ENCODE results near the gene GCNT2. TPM values are rescaled to one million over a fixed set of nuclear protein-coding genes. Genes with fewer than 3 reads are reported as not detected.
A peak's percentile ranks its signal among the peaks of the same experiment; 100 is the strongest.

The GCNT2 gene
- total RNA-seq, 1 experiment from 2014 or later = 0.63 TPM

GRCh38 chr6:10626154-10626741 is 105.1 kb downstream of the GCNT2 start:
- H3K4me3 Mint-ChIP-seq (ENCODE audit: unreplicated experiment) = no peak overlapping the region
- no peaks in the 10 kb centered on the region for H3K27me3 Mint-ChIP-seq (ENCODE audit: insufficient read depth, unreplicated experiment)
- H3K9me3 Mint-ChIP-seq (ENCODE audit: unreplicated experiment) = no peaks in the 10 kb centered on the region
- DNase-seq (ENCODE audit: unreplicated experiment) = no peak
- H3K36me3 Mint-ChIP-seq (ENCODE audit: insufficient read depth, unreplicated experiment) = no peaks in the 10 kb centered on the region
- intact Hi-C loops (cut with micrococcal nuclease) = no loop called here
- no peak overlapping the region for H3K27ac Mint-ChIP-seq (ENCODE audit: low read depth, unreplicated experiment)
- no peak for TF ChIP-seq CTCF (IDR thresholded peaks at IDR 0.05; ENCODE audit: unreplicated experiment)
- H3K4me1 Mint-ChIP-seq (ENCODE audit: insufficient read depth, unreplicated experiment) = no peaks in the 10 kb centered on the region
- ChIA-PET POLR2A (no interaction called here), CTCF (interaction anchor here (0.5 kb wide), 1 partner anchor 218 kb away, joined by 3 read pairs; no protein-coding TSS in a partner anchor)
- BruUV-seq (replicated peaks) = no TSS peak

GRCh38 chr6:10627800-10628199 is 106.6 kb downstream of the GCNT2 start:
- Mint-ChIP-seq H3K9me3 (ENCODE audit: unreplicated experiment) (no peaks in the 10 kb centered on the region), H3K27ac (ENCODE audit: low read depth, unreplicated experiment) (no peak overlapping the region), H3K4me1 (ENCODE audit: insufficient read depth, unreplicated experiment) (peaks cover under 1% of the 10 kb centered on the region), H3K36me3 (ENCODE audit: insufficient read depth, unreplicated experiment) (peaks cover 5% of the 10 kb centered on the region), H3K27me3 (ENCODE audit: insufficient read depth, unreplicated experiment) (no peaks in the 10 kb centered on the region), H3K4me3 (ENCODE audit: unreplicated experiment) (no peak overlapping the region)
- CTCF ChIA-PET = no interaction called here
- intact Hi-C loops (cut with micrococcal nuclease) = no loop called here
- no peak for DNase-seq (ENCODE audit: unreplicated experiment)
- no peak for TF ChIP-seq CTCF (IDR thresholded peaks at IDR 0.05; ENCODE audit: unreplicated experiment)
- no TSS peak for BruUV-seq (replicated peaks)
- POLR2A ChIA-PET = no interaction called here

GRCh38 chr6:10630178-10630577 is 109.0 kb downstream of the GCNT2 start:
- no peak for DNase-seq (ENCODE audit: unreplicated experiment)
- Mint-ChIP-seq H3K4me1 (ENCODE audit: insufficient read depth, unreplicated experiment) (peaks cover 9% of the 10 kb centered on the region), H3K4me3 (ENCODE audit: unreplicated experiment) (no peak overlapping the region), H3K27me3 (ENCODE audit: insufficient read depth, unreplicated experiment) (no peaks in the 10 kb centered on the region), H3K27ac (ENCODE audit: low read depth, unreplicated experiment) (no peak overlapping the region), H3K9me3 (ENCODE audit: unreplicated experiment) (no peaks in the 10 kb centered on the region), H3K36me3 (ENCODE audit: insufficient read depth, unreplicated experiment) (peaks cover 5% of the 10 kb centered on the region)
- BruUV-seq (replicated peaks) = no TSS peak
- ChIA-PET CTCF (interaction anchor here (0.6 to 1.0 kb wide), 2 partner anchors 52 to 65 kb away, joined by 3 read pairs; partner anchors contain the start of genes C6orf52 and PAK1IP1), POLR2A (no interaction called here)
- intact Hi-C loops (cut with micrococcal nuclease) = no loop called here
- TF ChIP-seq CTCF (IDR thresholded peaks at IDR 0.05; ENCODE audit: unreplicated experiment) = no peak

- peaks cover 9% of the 10 kb centered on the region for H3K4me1 Mint-ChIP-seq (ENCODE audit: insufficient read depth, unreplicated experiment)
- H3K4me3 Mint-ChIP-seq (ENCODE audit: unreplicated experiment) = no peak overlapping the region
- peak overlapping the region; percentile 68 for H3K27ac Mint-ChIP-seq (ENCODE audit: low read depth, unreplicated experiment)
- H3K9me3 Mint-ChIP-seq (ENCODE audit: unreplicated experiment) = no peaks in the 10 kb centered on the region
- H3K36me3 Mint-ChIP-seq (ENCODE audit: insufficient read depth, unreplicated experiment) = peaks cover 5% of the 10 kb centered on the region
- ChIA-PET POLR2A (interaction anchor here (0.6 kb wide), 1 partner anchor 18 kb away, joined by 3 read pairs; no protein-coding TSS in a partner anchor), CTCF (interaction anchor here (0.6 kb wide), 1 partner anchor 48 kb away, joined by 3 read pairs; no protein-coding TSS in a partner anchor)
- BruUV-seq (replicated peaks) = no TSS peak
- no peak for TF ChIP-seq CTCF (IDR thresholded peaks at IDR 0.05; ENCODE audit: unreplicated experiment)
- intact Hi-C loops (cut with micrococcal nuclease) = no loop called here
- peak; percentile 86 for DNase-seq (ENCODE audit: unreplicated experiment)
- H3K27me3 Mint-ChIP-seq (ENCODE audit: insufficient read depth, unreplicated experiment) = no peaks in the 10 kb centered on the region
Observed at GRCh38 chr6:10633216-10633615, 112.1 kb downstream of the GCNT2 start.

Measured in MCF 10A (cell line).